WERI-Rb-1 (cell line): Measurements from ENCODE around the gene NUP98.

Experiments used
- DNase-seq: peaks from one replicate; pipeline ENCODE4 v3.0.0-alpha.2; 2020
- H3K27ac ChIP-seq: fragments of 250-450 bp; sonication (Bioruptor Pico); 2 replicates; pipeline ENCODE4 v1.5.1; 2020; ENCODE audit warnings: mild to moderate bottlenecking, moderate library complexity
- H3K27me3 ChIP-seq: fragments of 250-450 bp; sonication (Bioruptor Pico); 2 replicates; pipeline ENCODE4 v1.5.1; 2021; ENCODE audit warnings: mild to moderate bottlenecking, low read depth, moderate library complexity; ENCODE audit not compliant: insufficient read depth, severe bottlenecking
- H3K36me3 ChIP-seq: fragments of 250-450 bp; sonication (Bioruptor Pico); 2 replicates; pipeline ENCODE4 v1.5.1; 2020; ENCODE audit warnings: mild to moderate bottlenecking, moderate library complexity
- H3K4me3 ChIP-seq: 2 replicates; pipeline ENCODE4 v1.5.1; 2011; ENCODE audit warnings: low read depth, mild to moderate bottlenecking, control low read depth, low read length
- H3K9me3 ChIP-seq: fragments of 250-450 bp; sonication (Bioruptor Pico); 2 replicates; pipeline ENCODE4 v1.5.1; 2021; ENCODE audit warnings: mild to moderate bottlenecking, moderate library complexity; ENCODE audit not compliant: severe bottlenecking
- TF ChIP-seq, protein P1 (sequence below): IDR thresholded peaks from 2 replicates; pipeline ENCODE4 v1.5.1; 2011; ENCODE audit warnings: low read depth, mild to moderate bottlenecking, control low read depth, inconsistent platforms, low read length

The NUP98 gene

DNA sequence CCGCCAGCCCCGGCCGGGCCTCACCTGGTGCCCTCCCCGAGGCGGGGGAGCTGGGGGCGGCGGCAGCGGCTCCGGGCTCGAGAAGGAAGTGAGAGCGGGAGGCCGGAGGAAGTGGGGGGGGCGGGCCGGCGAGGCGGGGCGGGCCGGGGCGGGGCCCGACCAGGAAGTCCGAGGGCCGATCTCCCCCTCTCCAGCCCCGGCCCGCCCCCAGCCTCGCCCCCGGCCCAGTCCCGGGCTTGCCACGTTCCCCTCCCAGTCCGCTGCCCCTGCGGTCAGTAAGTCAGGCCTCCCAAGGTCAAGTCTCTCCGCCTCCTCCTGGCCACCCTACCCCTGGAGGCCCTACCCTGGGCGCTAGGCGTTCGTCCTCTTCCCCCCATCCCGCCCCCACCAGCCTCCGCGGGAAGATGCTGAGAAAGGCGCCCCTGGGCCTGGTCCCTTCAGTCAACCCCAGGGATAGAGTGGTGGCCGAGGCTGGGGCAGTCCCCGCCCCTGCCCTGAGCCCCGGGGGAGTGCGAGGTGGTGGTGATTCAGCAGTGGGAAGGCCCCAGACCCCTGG lies 43.6 kb upstream of the NUP98 start, which contains the start of gene RHOG:
Gene RHOG, minus strand, starts transcription at position 90 of the 556 bp plus-strand sequence. CDS start 12,821 bp downstream, outside the sequence.
- TF ChIP-seq, protein P1, sequence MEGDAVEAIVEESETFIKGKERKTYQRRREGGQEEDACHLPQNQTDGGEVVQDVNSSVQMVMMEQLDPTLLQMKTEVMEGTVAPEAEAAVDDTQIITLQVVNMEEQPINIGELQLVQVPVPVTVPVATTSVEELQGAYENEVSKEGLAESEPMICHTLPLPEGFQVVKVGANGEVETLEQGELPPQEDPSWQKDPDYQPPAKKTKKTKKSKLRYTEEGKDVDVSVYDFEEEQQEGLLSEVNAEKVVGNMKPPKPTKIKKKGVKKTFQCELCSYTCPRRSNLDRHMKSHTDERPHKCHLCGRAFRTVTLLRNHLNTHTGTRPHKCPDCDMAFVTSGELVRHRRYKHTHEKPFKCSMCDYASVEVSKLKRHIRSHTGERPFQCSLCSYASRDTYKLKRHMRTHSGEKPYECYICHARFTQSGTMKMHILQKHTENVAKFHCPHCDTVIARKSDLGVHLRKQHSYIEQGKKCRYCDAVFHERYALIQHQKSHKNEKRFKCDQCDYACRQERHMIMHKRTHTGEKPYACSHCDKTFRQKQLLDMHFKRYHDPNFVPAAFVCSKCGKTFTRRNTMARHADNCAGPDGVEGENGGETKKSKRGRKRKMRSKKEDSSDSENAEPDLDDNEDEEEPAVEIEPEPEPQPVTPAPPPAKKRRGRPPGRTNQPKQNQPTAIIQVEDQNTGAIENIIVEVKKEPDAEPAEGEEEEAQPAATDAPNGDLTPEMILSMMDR = no peak
- H3K4me3 ChIP-seq = peak within 1 kb of the TSS; percentile 83
- no peaks in the 10 kb centered on the region for H3K9me3 ChIP-seq
- peaks cover 6% of the 10 kb centered on the region; the same call in 1 of the 2 replicates for H3K36me3 ChIP-seq
- no peaks in the 10 kb centered on the region for H3K27me3 ChIP-seq
- peak within 1 kb of the TSS; percentile 77 for H3K27ac ChIP-seq
- peak; percentile 73 for DNase-seq

DNA sequence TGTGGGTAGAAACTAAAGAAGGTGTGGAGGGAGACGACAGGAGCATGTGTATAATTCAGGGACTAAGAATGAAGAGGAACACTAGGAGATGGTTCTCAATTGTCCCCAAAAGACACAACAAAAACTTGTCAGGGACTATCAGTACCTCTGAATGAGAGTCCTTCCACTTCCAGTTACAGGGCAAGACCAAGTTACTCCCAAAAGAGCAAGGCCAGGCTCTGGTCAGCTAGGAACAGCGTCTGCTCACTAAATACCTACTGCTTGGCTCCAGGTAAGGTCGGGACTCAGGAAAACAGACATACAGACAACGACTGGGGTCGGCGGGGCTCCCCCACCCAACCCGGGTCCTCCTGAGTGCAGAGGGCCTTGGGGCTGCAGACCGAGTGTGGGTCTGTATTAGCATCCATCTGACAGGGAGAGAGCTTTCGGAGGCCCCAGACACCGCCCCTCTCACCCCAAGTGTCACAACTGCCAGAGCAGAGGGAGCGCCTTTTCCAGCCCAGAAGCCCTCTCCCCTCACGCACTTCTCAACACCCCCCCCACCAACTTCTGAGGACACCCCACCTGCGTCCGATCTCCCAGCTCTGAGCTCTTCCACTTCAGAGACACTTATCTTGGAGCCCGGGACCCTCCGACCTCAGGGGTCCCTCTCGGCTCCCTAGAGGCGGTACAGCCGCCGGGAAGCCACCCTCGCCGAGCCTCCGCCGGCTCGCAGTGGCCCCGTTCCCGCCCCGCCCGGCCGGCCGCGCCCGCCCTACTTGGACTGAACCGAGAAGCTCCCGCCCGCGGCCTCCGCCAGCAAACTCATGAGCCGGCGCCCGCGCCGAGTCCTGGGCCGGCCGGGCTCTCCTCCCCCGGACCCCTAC lies 42.9 kb upstream of the NUP98 start:
- Histone ChIP-seq H3K4me3 (peak overlapping the region; percentile 83), H3K27ac (peak overlapping the region; percentile 77), H3K27me3 (no peaks in the 10 kb centered on the region), H3K9me3 (no peaks in the 10 kb centered on the region), H3K36me3 (peaks cover 6% of the 10 kb centered on the region; the same call in 1 of the 2 replicates)
- TF ChIP-seq, protein P1 = no peak
- no peak for DNase-seq

DNA sequence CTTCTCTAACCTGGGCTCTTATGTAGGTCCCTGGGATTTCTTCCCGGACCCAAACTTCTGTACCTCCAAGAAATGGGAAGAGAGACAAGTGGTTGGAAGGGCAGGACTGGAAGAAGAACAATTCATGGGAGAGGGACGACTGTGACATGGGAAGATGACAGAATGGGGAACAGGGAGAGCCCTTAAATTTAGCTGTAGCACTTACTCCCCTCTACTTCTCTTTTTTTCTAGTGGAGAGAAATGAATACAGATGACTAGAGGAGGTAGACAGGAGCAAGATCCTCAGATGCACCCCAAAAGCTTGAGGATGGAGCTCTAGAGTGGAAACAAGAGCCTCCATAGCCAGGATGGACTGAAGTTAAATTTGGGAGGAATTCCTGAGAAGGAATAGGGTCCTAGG lies 41.1 kb upstream of the NUP98 start:
- H3K4me3 ChIP-seq = no peak overlapping the region
- no peaks in the 10 kb centered on the region for H3K27me3 ChIP-seq
- TF ChIP-seq, protein P1 = no peak
- no peak for DNase-seq
- no peak overlapping the region for H3K27ac ChIP-seq
- H3K9me3 ChIP-seq = no peaks in the 10 kb centered on the region
- H3K36me3 ChIP-seq = peaks cover 6% of the 10 kb centered on the region

DNA sequence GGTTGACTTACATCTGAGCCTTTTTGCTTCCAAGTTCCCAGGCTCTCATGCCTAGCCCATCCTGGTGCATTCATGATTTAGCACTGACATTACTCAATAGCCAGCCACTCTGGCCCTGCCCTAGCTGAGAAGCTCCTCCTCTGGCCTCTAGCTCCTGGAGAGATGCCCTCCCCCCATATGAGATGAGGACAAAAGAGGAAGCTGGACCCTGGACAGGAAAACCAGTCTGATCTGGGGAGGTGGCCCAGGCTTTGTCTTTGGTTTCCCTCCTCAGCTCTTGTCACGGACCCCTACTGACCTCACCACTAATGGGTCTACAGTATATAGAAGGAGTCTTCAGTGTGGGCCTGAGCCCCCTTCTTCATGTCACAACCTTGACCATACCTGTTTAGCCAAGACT lies 40.4 kb upstream of the NUP98 start:
- H3K36me3 ChIP-seq = peaks cover 10% of the 10 kb centered on the region
- no peak overlapping the region for H3K4me3 ChIP-seq
- H3K9me3 ChIP-seq = no peaks in the 10 kb centered on the region
- no peak overlapping the region for H3K27ac ChIP-seq
- no peaks in the 10 kb centered on the region for H3K27me3 ChIP-seq
- TF ChIP-seq, protein P1 = no peak
- DNase-seq = no peak

DNA sequence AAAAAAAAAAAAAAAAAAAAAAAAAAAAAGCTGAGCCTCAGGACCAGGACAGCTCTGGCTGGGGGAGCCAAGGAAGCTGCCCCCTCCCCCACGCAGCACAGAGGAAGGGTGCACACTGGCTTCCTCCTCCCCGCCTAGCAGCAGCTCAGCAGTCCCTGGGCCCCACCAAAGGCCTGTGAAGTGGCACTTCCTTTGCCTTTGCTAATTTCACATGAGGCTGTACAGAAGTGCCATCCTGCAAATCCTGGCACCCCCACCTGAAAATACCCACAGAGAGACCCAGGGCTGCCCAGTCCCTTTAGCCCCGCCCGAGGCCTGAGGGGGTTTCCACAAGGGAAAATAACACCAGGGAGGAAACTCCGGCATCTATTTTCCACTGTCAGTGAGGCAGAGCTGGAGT lies 39.5 kb upstream of the NUP98 start:
- no peaks in the 10 kb centered on the region for H3K27me3 ChIP-seq
- H3K9me3 ChIP-seq = no peaks in the 10 kb centered on the region
- H3K36me3 ChIP-seq = peaks cover 10% of the 10 kb centered on the region
- H3K4me3 ChIP-seq = no peak overlapping the region
- no peak overlapping the region for H3K27ac ChIP-seq
- TF ChIP-seq, protein P1 = no peak
- no peak for DNase-seq
